H9 (cell line): ENCODE results near the gene LARP6. TPM values are rescaled to one million over a fixed set of nuclear protein-coding genes. Genes with fewer than 3 reads are reported as not detected.
A peak's percentile ranks its signal among the peaks of the same experiment; 100 is the strongest.

Experiments
- DNase-seq: peaks from one replicate; pipeline ENCODE4 v3.0.0-alpha.2; 2017
- H2AFZ ChIP-seq: one replicate; pipeline ENCODE4 v1.6.1; 2013; ENCODE audit warnings: mild to moderate bottlenecking, low read length, control low read depth, moderate library complexity
- H2AK5ac ChIP-seq: 2 replicates; pipeline ENCODE4 v1.6.1; 2013; ENCODE audit warnings: low read length, control low read depth, mixed read lengths; ENCODE audit not compliant: insufficient read length
- H2BK120ac ChIP-seq: one replicate; pipeline ENCODE4 v1.6.1; 2013; ENCODE audit warnings: low read depth, mild to moderate bottlenecking, low read length, control low read depth, inconsistent platforms; ENCODE audit not compliant: poor library complexity, severe bottlenecking
- H2BK12ac ChIP-seq: 2 replicates; pipeline ENCODE4 v1.6.1; 2013; ENCODE audit warnings: low read length, control low read depth, mixed read lengths, low read depth; ENCODE audit not compliant: insufficient read length
- H2BK15ac ChIP-seq: 2 replicates; pipeline ENCODE4 v1.6.1; 2013; ENCODE audit warnings: low read depth, low read length, control low read depth
- H2BK20ac ChIP-seq: one replicate; pipeline ENCODE4 v1.6.1; 2013; ENCODE audit warnings: low read depth, mild to moderate bottlenecking, low read length, control low read depth, inconsistent platforms; ENCODE audit not compliant: poor library complexity, severe bottlenecking
- H2BK5ac ChIP-seq: 2 replicates; pipeline ENCODE4 v1.6.1; 2013; ENCODE audit warnings: low read length, control low read depth, mixed read lengths; ENCODE audit not compliant: insufficient read length
- H3K14ac ChIP-seq: 2 replicates; pipeline ENCODE4 v1.6.1; 2013; ENCODE audit warnings: low read length, control low read depth; ENCODE audit not compliant: insufficient read depth
- H3K18ac ChIP-seq: 2 replicates; pipeline ENCODE4 v1.6.1; 2013; ENCODE audit warnings: low read depth, mild to moderate bottlenecking, mixed read lengths, low read length, control low read depth; ENCODE audit not compliant: insufficient read length
- H3K23ac ChIP-seq: 2 replicates; pipeline ENCODE4 v1.6.1; 2013; ENCODE audit warnings: low read length, control low read depth, mixed read lengths, low read depth; ENCODE audit not compliant: insufficient read length
- H3K23me2 ChIP-seq: 2 replicates; pipeline ENCODE4 v1.6.1; 2013; ENCODE audit warnings: low read depth, mild to moderate bottlenecking, mixed read lengths, low read length, control low read depth; ENCODE audit not compliant: insufficient read length, poor library complexity, severe bottlenecking
- H3K27ac ChIP-seq: 2 replicates; pipeline ENCODE4 v1.5.1; 2013; ENCODE audit warnings: low read length, control low read depth, mixed read lengths, low read depth; ENCODE audit not compliant: insufficient read length
- H3K27me3 ChIP-seq: 2 replicates; pipeline ENCODE4 v1.6.1; 2013; ENCODE audit warnings: low read length, control low read depth, inconsistent platforms; ENCODE audit not compliant: insufficient read depth
- H3K4ac ChIP-seq: 2 replicates; pipeline ENCODE4 v1.6.1; 2013; ENCODE audit warnings: low read depth, mild to moderate bottlenecking, control low read depth, inconsistent platforms, low read length, moderate library complexity
- H3K4me1 ChIP-seq: 2 replicates; pipeline ENCODE4 v1.6.1; 2013; ENCODE audit warnings: low read length, control low read depth, inconsistent platforms; ENCODE audit not compliant: insufficient read depth
- H3K4me2 ChIP-seq: 2 replicates; pipeline ENCODE4 v1.6.1; 2013; ENCODE audit warnings: low read length, control low read depth, mixed read lengths; ENCODE audit not compliant: insufficient read length, insufficient read depth
- H3K56ac ChIP-seq: 2 replicates; pipeline ENCODE4 v1.6.1; 2013; ENCODE audit warnings: low read depth, mild to moderate bottlenecking, mixed read lengths, low read length, control low read depth; ENCODE audit not compliant: insufficient read length
- H3K79me1 ChIP-seq: 2 replicates; pipeline ENCODE4 v1.6.1; 2013; ENCODE audit warnings: low read depth, mild to moderate bottlenecking, moderate library complexity, low read length, control low read depth, inconsistent platforms; ENCODE audit not compliant: insufficient read depth, poor library complexity, severe bottlenecking
- H3K79me2 ChIP-seq: 2 replicates; pipeline ENCODE4 v1.6.1; 2013; ENCODE audit warnings: low read length, control low read depth, inconsistent platforms; ENCODE audit not compliant: insufficient read depth
- H3K9ac ChIP-seq: 2 replicates; pipeline ENCODE4 v1.6.1; 2013; ENCODE audit warnings: low read length, control low read depth, mixed read lengths; ENCODE audit not compliant: insufficient read length; ENCODE audit errors: extremely low read depth
- H3K9me3 ChIP-seq: one replicate; pipeline ENCODE4 v1.6.1; 2013; ENCODE audit warnings: low read depth, low read length, inconsistent platforms; ENCODE audit not compliant: control insufficient read depth
- H3T11ph ChIP-seq: one replicate; pipeline ENCODE4 v1.6.1; 2013; ENCODE audit warnings: mild to moderate bottlenecking, low read length, control low read depth, inconsistent platforms
- H4K20me1 ChIP-seq: one replicate; pipeline ENCODE4 v1.6.1; 2013; ENCODE audit not compliant: control insufficient read depth, insufficient read length, insufficient read depth
- H4K5ac ChIP-seq: 2 replicates; pipeline ENCODE4 v1.6.1; 2013; ENCODE audit warnings: low read depth, mild to moderate bottlenecking, mixed read lengths, low read length, control low read depth; ENCODE audit not compliant: insufficient read length
- H4K8ac ChIP-seq: replicated peaks from 2 replicates; pipeline ENCODE4 v1.6.1; 2013; ENCODE audit warnings: low read length, control low read depth, mixed read lengths, low read depth; ENCODE audit not compliant: insufficient read length
- H4K91ac ChIP-seq: 2 replicates; pipeline ENCODE4 v1.6.1; 2013; ENCODE audit warnings: low read depth, mild to moderate bottlenecking, moderate library complexity, mixed read lengths, low read length, control low read depth; ENCODE audit not compliant: insufficient read length
- H3K27ac Mint-ChIP-seq, 3 experiments: 2 replicates in 2 of 3; 3 replicates in 1 of 3; pipeline ENCODE4 v1.8.0; 2020 to 2021; ENCODE audit warnings: mixed read lengths in 3 of 3, mild to moderate bottlenecking in 1 of 3, moderate library complexity in 1 of 3
- H3K27me3 Mint-ChIP-seq: 2 replicates; pipeline ENCODE4 v1.8.0; 2021; ENCODE audit warnings: low read depth, mild to moderate bottlenecking, moderate library complexity, mixed read lengths
- H3K36me3 Mint-ChIP-seq, 3 experiments: 2 replicates in 2 of 3; 3 replicates in 1 of 3; pipeline ENCODE4 v1.8.0; 2020 to 2021; ENCODE audit warnings: low read depth in 3 of 3, mixed read lengths in 3 of 3; ENCODE audit not compliant: insufficient read depth in 1 of 3
- H3K4me1 Mint-ChIP-seq, 2 experiments: 2 replicates each; pipeline ENCODE4 v1.8.0; 2020; ENCODE audit warnings: mixed read lengths in 2 of 2
- H3K4me3 Mint-ChIP-seq, 2 experiments: 2 replicates in 1 of 2; 3 replicates in 1 of 2; pipeline ENCODE4 v1.8.0; 2020 to 2021; ENCODE audit warnings: mild to moderate bottlenecking in 2 of 2, mixed read lengths in 2 of 2, moderate library complexity in 1 of 2
- H3K9me3 Mint-ChIP-seq, 2 experiments: 2 replicates in 1 of 2; 3 replicates in 1 of 2; pipeline ENCODE4 v1.8.0; 2020; ENCODE audit warnings: mild to moderate bottlenecking in 2 of 2, mixed read lengths in 2 of 2, moderate library complexity in 1 of 2
- whole genome bisulfite sequencing: extraction: QIAGEN DNeasy Blood & Tissue Kit; methylation state at CpG from one replicate; pipeline ENCODE4 v1.1.7; 2013; ENCODE audit warnings: missing lambda C conversion rate, low lambda C conversion rate, mixed read lengths; ENCODE audit not compliant: insufficient read length; ENCODE audit errors: extremely low coverage; 5-methylcytosine and 5-hydroxymethylcytosine counted together
- total RNA-seq: library from RNA; stranded (reverse); gene quantifications from 2 replicates; pipeline ENCODE4 v1.2.1, GENCODE V29; 2021
- TF ChIP-seq, protein P1 (sequence below): fragments of 200-600 bp; sonication (generic); conservative IDR thresholded peaks from 3 replicates; pipeline ENCODE4 v1.8.0; 2021; ENCODE audit warnings: antibody characterized with exemption, mild to moderate bottlenecking

Gene LARP6
- total RNA-seq, 1 experiment from 2014 or later: 18.9 TPM

DNA sequence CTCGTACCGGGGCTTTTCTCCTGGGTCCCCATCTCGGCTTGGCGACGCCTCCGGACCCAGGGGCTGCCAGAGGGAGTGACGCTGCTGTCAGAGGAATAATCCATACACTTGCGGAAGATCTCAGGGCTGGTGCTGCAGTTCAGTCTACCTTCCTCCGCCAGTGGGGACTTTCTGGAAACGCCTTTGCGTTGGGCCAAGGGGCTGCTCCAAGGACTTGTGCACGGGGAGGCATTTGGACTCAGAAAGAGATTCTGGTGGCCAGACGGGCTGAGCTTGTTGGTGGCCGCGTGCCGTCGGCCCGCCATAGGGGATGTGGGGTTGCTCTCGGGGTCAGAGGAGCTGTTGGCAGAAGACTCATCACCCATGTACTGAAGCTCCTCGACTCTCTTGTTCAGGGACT lies 21.8 kb downstream of the LARP6 start:
- peaks cover 19 to 40% (median 38%) of the 10 kb centered on the region in 3 experiments for H3K36me3 Mint-ChIP-seq
- H4K5ac ChIP-seq: no peak overlapping the region
- H3K4me2 ChIP-seq: no peak overlapping the region
- H3T11ph ChIP-seq: no peak overlapping the region
- H2AK5ac ChIP-seq: no peak overlapping the region
- no peak overlapping the region for H4K91ac ChIP-seq
- H3K27me3 ChIP-seq: no peaks in the 10 kb centered on the region
- H3K27me3 Mint-ChIP-seq: no peaks in the 10 kb centered on the region
- H2BK5ac ChIP-seq: no peak overlapping the region
- no peaks in the 10 kb centered on the region for H3K23me2 ChIP-seq
- no peak overlapping the region for H3K4ac ChIP-seq
- H3K79me1 ChIP-seq: no peaks in the 10 kb centered on the region
- no peak overlapping the region for H3K23ac ChIP-seq
- no peak overlapping the region for H3K14ac ChIP-seq
- H3K27ac ChIP-seq: no peak overlapping the region
- no peaks in the 10 kb centered on the region for H4K20me1 ChIP-seq
- H4K8ac ChIP-seq: no peak overlapping the region
- H3K79me2 ChIP-seq: no peaks in the 10 kb centered on the region
- TF ChIP-seq, protein P1, sequence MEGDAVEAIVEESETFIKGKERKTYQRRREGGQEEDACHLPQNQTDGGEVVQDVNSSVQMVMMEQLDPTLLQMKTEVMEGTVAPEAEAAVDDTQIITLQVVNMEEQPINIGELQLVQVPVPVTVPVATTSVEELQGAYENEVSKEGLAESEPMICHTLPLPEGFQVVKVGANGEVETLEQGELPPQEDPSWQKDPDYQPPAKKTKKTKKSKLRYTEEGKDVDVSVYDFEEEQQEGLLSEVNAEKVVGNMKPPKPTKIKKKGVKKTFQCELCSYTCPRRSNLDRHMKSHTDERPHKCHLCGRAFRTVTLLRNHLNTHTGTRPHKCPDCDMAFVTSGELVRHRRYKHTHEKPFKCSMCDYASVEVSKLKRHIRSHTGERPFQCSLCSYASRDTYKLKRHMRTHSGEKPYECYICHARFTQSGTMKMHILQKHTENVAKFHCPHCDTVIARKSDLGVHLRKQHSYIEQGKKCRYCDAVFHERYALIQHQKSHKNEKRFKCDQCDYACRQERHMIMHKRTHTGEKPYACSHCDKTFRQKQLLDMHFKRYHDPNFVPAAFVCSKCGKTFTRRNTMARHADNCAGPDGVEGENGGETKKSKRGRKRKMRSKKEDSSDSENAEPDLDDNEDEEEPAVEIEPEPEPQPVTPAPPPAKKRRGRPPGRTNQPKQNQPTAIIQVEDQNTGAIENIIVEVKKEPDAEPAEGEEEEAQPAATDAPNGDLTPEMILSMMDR: no peak
- H3K9me3 ChIP-seq: peaks cover 6% of the 10 kb centered on the region
- H3K4me1 ChIP-seq: peaks cover 7% of the 10 kb centered on the region; the same call in 1 of the 2 replicates
- no peak overlapping the region for H3K18ac ChIP-seq
- DNase-seq: no peak
- H3K9me3 Mint-ChIP-seq: no peaks in the 10 kb centered on the region; a peak in 1 of 5 replicates
- no peak overlapping the region for H3K4me3 Mint-ChIP-seq
- no peak overlapping the region for H2BK15ac ChIP-seq
- H3K56ac ChIP-seq: no peak overlapping the region
- H3K9ac ChIP-seq: no peak overlapping the region
- H3K4me1 Mint-ChIP-seq: peaks cover 9 to 17% of the 10 kb centered on the region in 2 experiments
- no peak overlapping the region for H2BK12ac ChIP-seq
- no peak overlapping the region for H2BK120ac ChIP-seq
- WGBS: no CpG with 5 or more reads among the region's 20 CpGs
- H2BK20ac ChIP-seq: no peak overlapping the region
- H2AFZ ChIP-seq: no peak overlapping the region
- peak overlapping the region in 1 of 3 experiments; percentile 34; a peak in 1 of 7 replicates for H3K27ac Mint-ChIP-seq
